B cell (primary cell): Measurements from ENCODE around the gene CALM3. TPM values are rescaled to one million over a fixed set of nuclear protein-coding genes. Genes with fewer than 3 reads are reported as not detected.
A peak's percentile ranks its signal among the peaks of the same experiment; 100 is the strongest.

ENCODE experiments used
- ATAC-seq: fragments of 200-7000 bp; cut with Tn5 transposase; one replicate; pipeline ENCODE4 v1.10.0; 2021; ENCODE audit warnings: low read depth, mild to moderate bottlenecking, moderate number of reproducible peaks, moderate library complexity
- CTCF ChIA-PET: fragments of 350-600 bp; sonication (Branson Sonifier 250); formaldehyde crosslinking; loops from one replicate; lab custom pipeline; 2021; ENCODE audit warnings: antibody characterized with exemption, inconsistent platforms; lab: Charles Lee
- POLR2A ChIA-PET: fragments of 350-600 bp; sonication (Branson Sonifier 250); formaldehyde crosslinking; loops from one replicate; lab custom pipeline; 2021; ENCODE audit warnings: antibody characterized with exemption; lab: Charles Lee
- DNase-seq: peaks from one replicate; pipeline ENCODE4 v3.0.0; 2013
- H2AFZ ChIP-seq: 2 replicates; pipeline ENCODE4 v1.6.1; 2012; ENCODE audit warnings: mild to moderate bottlenecking, low read depth, low read length; ENCODE audit not compliant: insufficient read depth, poor library complexity, severe bottlenecking
- H3K27ac ChIP-seq, 2 donors: 1 replicate in 1 of 2; 2 replicates in 1 of 2; pipeline ENCODE4 v1.5.1; 2012 to 2013; ENCODE audit warnings: low read length in 2 of 2, mild to moderate bottlenecking in 2 of 2, moderate library complexity in 1 of 2
- H3K27me3 ChIP-seq, 4 experiments: fragments of 200-600 bp in 1 of 4; sonication (generic) in 1 of 4; replicated peaks in 1 of 4; 1 replicate in 2 of 4; 2 replicates in 2 of 4; pipeline versions ENCODE4 v1.6.1 to v1.7.0; 2013 to 2016; ENCODE audit warnings: low read length in 3 of 4, mild to moderate bottlenecking in 2 of 4, mixed read lengths in 1 of 4, moderate library complexity in 1 of 4; ENCODE audit not compliant: insufficient read depth in 4 of 4, control insufficient read depth in 3 of 4; ENCODE audit errors: control extremely low read depth in 1 of 4
- H3K36me3 ChIP-seq, 2 experiments: replicated peaks in 1 of 2; 1 replicate in 1 of 2; 2 replicates in 1 of 2; pipeline versions ENCODE4 v1.6.1 to v1.7.1; 2013; ENCODE audit warnings: low read length in 1 of 2; ENCODE audit not compliant: insufficient read depth in 2 of 2, control insufficient read depth in 1 of 2; ENCODE audit errors: control extremely low read depth in 1 of 2, extremely low read depth in 1 of 2
- H3K4me1 ChIP-seq, 2 donors: fragments of 200-600 bp in 1 of 2; sonication (generic) in 1 of 2; 1 replicate in 1 of 2; 2 replicates in 1 of 2; pipeline versions ENCODE4 v1.5.1 to v1.6.1; 2013 to 2017; ENCODE audit warnings: low read length in 2 of 2; ENCODE audit not compliant: control insufficient read depth in 2 of 2, insufficient read depth in 2 of 2
- H3K4me2 ChIP-seq: replicated peaks from 2 replicates; pipeline ENCODE3; 2012; ENCODE audit warnings: mild to moderate bottlenecking, low read depth, low read length; ENCODE audit not compliant: poor library complexity, severe bottlenecking
- H3K4me3 ChIP-seq, 5 experiments: fragments of 200-600 bp in 1 of 5; sonication (generic) in 1 of 5; 1 replicate in 3 of 5; 2 replicates in 2 of 5; pipeline versions ENCODE4 v1.5.1 to v1.7.0; 2011 to 2016; ENCODE audit warnings: low read length in 4 of 5, mild to moderate bottlenecking in 4 of 5, low read depth in 2 of 5, control low read depth in 1 of 5, moderate library complexity in 1 of 5; ENCODE audit not compliant: insufficient read depth in 1 of 5; ENCODE audit errors: control extremely low read depth in 1 of 5, extremely low read depth in 1 of 5
- H3K79me2 ChIP-seq: fragments of 200-600 bp; sonication (generic); one replicate; pipeline ENCODE4 v1.6.0; 2016; ENCODE audit warnings: low read length; ENCODE audit not compliant: control insufficient read depth, insufficient read depth
- H3K9ac ChIP-seq: fragments of 200-600 bp; sonication (generic); 2 replicates; pipeline ENCODE4 v1.6.1; 2017; ENCODE audit warnings: mild to moderate bottlenecking, low read length, moderate library complexity
- H3K9me3 ChIP-seq, 3 donors: one replicate each; pipeline versions ENCODE4 v1.6.1 to v1.7.1; 2013; ENCODE audit warnings: low read length in 2 of 3; ENCODE audit not compliant: control insufficient read depth in 2 of 3, insufficient read depth in 1 of 3; ENCODE audit errors: control extremely low read depth in 1 of 3
- H4K20me1 ChIP-seq: 2 replicates; pipeline ENCODE4 v1.6.0; 2012; ENCODE audit warnings: mild to moderate bottlenecking, low read length; ENCODE audit not compliant: insufficient read depth, control insufficient read depth, poor library complexity, severe bottlenecking
- H3K27ac Mint-ChIP-seq: one replicate; pipeline ENCODE4 v1.8.0; 2021; ENCODE audit warnings: mixed read lengths
- H3K27me3 Mint-ChIP-seq: one replicate; pipeline ENCODE4 v1.8.0; 2021; ENCODE audit warnings: mixed read lengths
- H3K4me1 Mint-ChIP-seq: one replicate; pipeline ENCODE4 v1.8.0; 2021; ENCODE audit warnings: mixed read lengths
- H3K4me3 Mint-ChIP-seq: one replicate; pipeline ENCODE4 v1.8.0; 2021; ENCODE audit warnings: mixed read lengths
- H3K9me3 Mint-ChIP-seq: one replicate; pipeline ENCODE4 v1.8.0; 2022; ENCODE audit warnings: mixed read lengths; ENCODE audit not compliant: insufficient read depth
- CTCF ChIP-seq: fragments of 200-600 bp; IDR thresholded peaks from one replicate; pipeline ENCODE4 v1.8.0; 2022; ENCODE audit warnings: antibody characterized with exemption, mild to moderate bottlenecking
- EZH2 ChIP-seq: IDR thresholded peaks from 2 replicates; pipeline ENCODE4 v1.6.1; 2012; ENCODE audit warnings: borderline replicate concordance, low read depth, mild to moderate bottlenecking, moderate library complexity, low read length; ENCODE audit not compliant: insufficient read depth, poor library complexity, severe bottlenecking
- WGBS: methylation state at CpG from one replicate; pipeline ENCODE4 v1.1.5; 2013; ENCODE audit warnings: missing lambda C conversion rate; ENCODE audit not compliant: insufficient coverage; 5-methylcytosine and 5-hydroxymethylcytosine counted together
- intact Hi-C: fragments of 100-400 bp; cut with micrococcal nuclease; formaldehyde crosslinking; loops from one replicate; pipeline ENCODE4 v1.10.0; 2022
- polyA plus RNA-seq: library from polyadenylated mRNA; depleted of rRNA; stranded (reverse); fragments of >200 nt; gene quantifications from 2 replicates; pipeline ENCODE4 v1.2.3, GENCODE V29; 2012
- total RNA-seq, 2 donors: library from RNA; stranded (reverse); fragments of 120-200 nt in 1 of 2; gene quantifications; 1 replicate in 1 of 2; 2 replicates in 1 of 2; pipeline versions ENCODE4 v1.2.3 to v1.2.4, GENCODE V29; 2013 to 2022

The CALM3 gene
- total and polyA plus RNA-seq, 2 donors (not counting 1 experiment from before 2014, with no cell fraction given) = 99.0 to 99.3 TPM

DNA sequence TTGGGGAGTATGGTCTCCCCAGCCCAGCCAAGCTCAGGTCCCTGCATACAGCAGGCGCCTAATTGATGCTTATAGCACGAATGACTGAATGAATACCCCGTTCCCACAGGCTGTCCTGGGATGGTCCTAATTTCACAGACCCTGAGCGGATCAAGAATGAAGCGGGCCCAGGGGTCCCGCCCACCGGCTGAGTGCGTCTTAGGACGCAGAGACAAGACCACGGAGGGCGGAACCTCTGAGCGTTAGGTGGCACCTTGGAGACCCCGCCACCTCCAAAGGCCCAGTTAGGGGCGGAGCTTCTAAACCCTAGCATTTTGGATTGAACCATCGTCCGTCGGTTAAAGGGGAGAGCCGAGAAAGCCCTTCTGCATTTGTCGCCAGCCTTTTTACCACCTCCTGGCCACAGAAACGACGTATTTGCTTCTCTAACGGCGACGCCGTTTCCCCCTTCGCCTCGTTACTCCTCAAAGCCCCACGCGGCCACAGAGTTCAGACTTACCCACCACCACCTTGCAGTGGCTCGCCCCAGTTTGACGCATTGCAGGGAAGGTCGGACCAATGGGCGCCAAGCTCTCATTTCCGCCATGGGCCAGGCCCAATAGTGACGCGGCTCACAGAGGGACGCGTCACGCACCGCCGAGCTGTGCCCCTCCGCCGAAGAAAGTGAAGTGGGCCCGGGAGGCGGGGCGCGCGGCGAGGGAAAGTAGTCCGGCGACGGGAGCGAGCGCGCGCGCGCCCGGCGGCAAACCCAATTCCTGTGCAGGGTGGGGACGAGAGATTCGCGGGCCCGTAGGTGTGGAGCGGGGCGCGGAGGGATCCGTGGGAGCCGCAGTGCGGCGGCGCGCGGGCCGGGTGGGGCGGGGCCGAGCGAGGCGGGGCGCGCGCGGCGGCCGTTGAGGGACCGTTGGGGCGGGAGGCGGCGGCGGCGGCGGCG is 479 bp upstream of the CALM3 start:
- peaks cover 0 to 11% of the 10 kb centered on the region in 2 experiments for H3K36me3 ChIP-seq
- H4K20me1 ChIP-seq = peaks cover 42% of the 10 kb centered on the region
- TF ChIP-seq EZH2 = no peak
- peak overlapping the region; percentile 91 for H2AFZ ChIP-seq
- DNase-seq = peak; percentile 100
- Mint-ChIP-seq H3K9me3 (peaks cover 8% of the 10 kb centered on the region), H3K27me3 (no peaks in the 10 kb centered on the region), H3K4me1 (peaks cover 31% of the 10 kb centered on the region), H3K4me3 (peak overlapping the region; percentile 100), H3K27ac (peak overlapping the region; percentile 100)
- POLR2A ChIA-PET = interaction anchor here (0.9 to 2.6 kb wide), 11 partner anchors 10 to 531 kb away, joined by 3 to 20 read pairs (median 6); partner anchors contain the start of genes AP2S1, DACT3 and ZC3H4
- 1% methylated on average over 93 of the region's 93 CpGs for WGBS
- peak; percentile 89 for ATAC-seq
- peaks cover 19 to 30% of the 10 kb centered on the region in 2 donors for H3K4me1 ChIP-seq
- intact Hi-C loops = loop anchor here (1.0 to 5.0 kb wide), 9 partner anchors 14 to 1762 kb away; partner anchors contain the start of genes AP2S1, DACT3, FKRP and STRN4
- H3K9ac ChIP-seq = peak overlapping the region; percentile 91
- H3K4me3 ChIP-seq = peak overlapping the region; percentile 64 to 100 (median 99)
- H3K9me3 ChIP-seq = peaks cover 1 to 13% (median 12%) of the 10 kb centered on the region in 3 donors
- peak overlapping the region; percentile 98 to 100 for H3K27ac ChIP-seq
- peak overlapping the region; percentile 100 for H3K4me2 ChIP-seq
- peaks cover 34% of the 10 kb centered on the region for H3K79me2 ChIP-seq
- no peaks in the 10 kb centered on the region for H3K27me3 ChIP-seq
- CTCF ChIA-PET = interaction anchor here (0.6 to 6.6 kb wide), 14 partner anchors 13 to 748 kb away, joined by 3 to 92 read pairs (median 4); partner anchors contain the start of genes AP2S1, DACT3, DHX34 and GNG8

- peak overlapping the region; percentile 91 for H3K9ac ChIP-seq
- H3K9me3 ChIP-seq = peaks cover 1 to 13% (median 12%) of the 10 kb centered on the region in 3 donors
- TF ChIP-seq CTCF (no peak), EZH2 (no peak)
- peak overlapping the region; percentile 100 for H3K4me2 ChIP-seq
- peak overlapping the region; percentile 77 for H3K27ac Mint-ChIP-seq
- no peaks in the 10 kb centered on the region for H3K27me3 Mint-ChIP-seq
- peak overlapping the region; percentile 100 for H3K4me3 Mint-ChIP-seq
- ChIA-PET POLR2A (interaction anchor here (0.5 to 2.6 kb wide), 7 partner anchors 9 to 1032 kb away, joined by 3 to 20 read pairs (median 6); partner anchors contain the start of genes DACT3 and PRKD2), CTCF (interaction anchor here (0.7 to 6.6 kb wide), 5 partner anchors 13 to 749 kb away, joined by 3 to 92 read pairs (median 6); partner anchors contain the start of gene DACT3)
- peaks cover 61% of the 10 kb centered on the region for H4K20me1 ChIP-seq
- H3K36me3 ChIP-seq = peaks cover 0 to 28% of the 10 kb centered on the region in 2 experiments
- peak overlapping the region; percentile 96 to 100 (median 99) for H3K4me3 ChIP-seq
- ATAC-seq (no peak), DNase-seq (peak; percentile 35)
- peaks cover 8% of the 10 kb centered on the region for H3K9me3 Mint-ChIP-seq
- peaks cover 19 to 30% of the 10 kb centered on the region in 2 donors for H3K4me1 ChIP-seq
- 41% methylated on average over 20 of the region's 23 CpGs for WGBS
- intact Hi-C loops = loop anchor here (5.0 kb wide), 3 partner anchors 445 to 1760 kb away; partner anchors contain the start of genes SYNGR4, TMEM143 and TMEM160
- H3K79me2 ChIP-seq = peaks cover 34% of the 10 kb centered on the region
- H3K27ac ChIP-seq = peak overlapping the region in 1 of 2 donors; percentile 10
- no peak overlapping the region for H2AFZ ChIP-seq
- H3K27me3 ChIP-seq = no peaks in the 10 kb centered on the region
- peaks cover 31% of the 10 kb centered on the region for H3K4me1 Mint-ChIP-seq
These were observed 1.5 kb downstream of the CALM3 start for GRCh38 chr19:46602392-46603194.
